ENCODE measurements around the gene XPC.

The XPC gene

GRCh38 chr3:14156843-14157561, 21.4 kb downstream of the XPC start:
- no peak for TF ChIP-seq CTCF (IDR thresholded peaks at IDR 0.05; ENCODE audit: low read depth, low read length, missing control alignments)
- in situ Hi-C loops (cut with HindIII; ENCODE audit: low sequenced_read_pairs) = no loop called here
- H3K4me3 ChIP-seq (ENCODE audit: low read depth, low read length) = no peak overlapping the region
- no peak for DNase-seq (ENCODE audit: low read depth)

- no peak for TF ChIP-seq CTCF (IDR thresholded peaks at IDR 0.05; ENCODE audit: low read depth, low read length, missing control alignments)
- DNase-seq (ENCODE audit: low read depth) = no peak
- in situ Hi-C loops (cut with HindIII; ENCODE audit: low sequenced_read_pairs) = no loop called here
- no peak overlapping the region for H3K4me3 ChIP-seq (ENCODE audit: low read depth, low read length)
Observed at GRCh38 chr3:14156201-14156600, 22.2 kb downstream of the XPC start.

GRCh38 chr3:14154895-14155440, 23.4 kb downstream of the XPC start:
- in situ Hi-C loops (cut with HindIII; ENCODE audit: low sequenced_read_pairs) = no loop called here
- TF ChIP-seq CTCF (IDR thresholded peaks at IDR 0.05; ENCODE audit: low read depth, low read length, missing control alignments) = no peak
- no peak overlapping the region for H3K4me3 ChIP-seq (ENCODE audit: low read depth, low read length)
- no peak for DNase-seq (ENCODE audit: low read depth)

- TF ChIP-seq CTCF (IDR thresholded peaks at IDR 0.05; ENCODE audit: low read depth, low read length, missing control alignments) = no peak
- H3K4me3 ChIP-seq (ENCODE audit: low read depth, low read length) = no peak overlapping the region
- no peak for DNase-seq (ENCODE audit: low read depth)
- in situ Hi-C loops (cut with HindIII; ENCODE audit: low sequenced_read_pairs) = no loop called here
Observed at GRCh38 chr3:14154276-14154675, 24.1 kb downstream of the XPC start.

GRCh38 chr3:14153663-14154062, 24.7 kb downstream of the XPC start:
- no peak for DNase-seq (ENCODE audit: low read depth)
- in situ Hi-C loops (cut with HindIII; ENCODE audit: low sequenced_read_pairs) = no loop called here
- TF ChIP-seq CTCF (IDR thresholded peaks at IDR 0.05; ENCODE audit: low read depth, low read length, missing control alignments) = no peak
- no peak overlapping the region for H3K4me3 ChIP-seq (ENCODE audit: low read depth, low read length)

- no peak overlapping the region for H3K4me3 ChIP-seq (ENCODE audit: low read depth, low read length)
- TF ChIP-seq CTCF (IDR thresholded peaks at IDR 0.05; ENCODE audit: low read depth, low read length, missing control alignments) = no peak
- DNase-seq (ENCODE audit: low read depth) = no peak
- in situ Hi-C loops (cut with HindIII; ENCODE audit: low sequenced_read_pairs) = no loop called here
Observed at GRCh38 chr3:14152963-14153355, 25.4 kb downstream of the XPC start.
